WTC11 (cell line): ENCODE measurements around the gene AP5M1.

ENCODE experiments used
- CTCF ChIP-seq: fragments of 200-600 bp; IDR thresholded peaks from 2 replicates; pipeline ENCODE4 v1.8.0; 2022; ENCODE audit warnings: antibody characterized with exemption
- FOXP1 ChIP-seq: sonication (generic); formaldehyde crosslinking; IDR thresholded peaks from 2 replicates; pipeline ENCODE4 v1.8.0; 2022; ENCODE audit warnings: missing genetic modification reagents, mild to moderate bottlenecking, moderate library complexity, borderline replicate concordance
- USF2 ChIP-seq: sonication (generic); formaldehyde crosslinking; IDR thresholded peaks from 2 replicates; pipeline ENCODE4 v1.8.1; 2023; ENCODE audit warnings: mild to moderate bottlenecking, missing genetic modification reagents, moderate library complexity
- ZNF423 ChIP-seq: fragments of 250-450 bp; sonication (Bioruptor Pico); IDR thresholded peaks from 2 replicates; pipeline ENCODE4 v2.1.2; 2022; ENCODE audit warnings: mild to moderate bottlenecking, moderate library complexity

DNA sequence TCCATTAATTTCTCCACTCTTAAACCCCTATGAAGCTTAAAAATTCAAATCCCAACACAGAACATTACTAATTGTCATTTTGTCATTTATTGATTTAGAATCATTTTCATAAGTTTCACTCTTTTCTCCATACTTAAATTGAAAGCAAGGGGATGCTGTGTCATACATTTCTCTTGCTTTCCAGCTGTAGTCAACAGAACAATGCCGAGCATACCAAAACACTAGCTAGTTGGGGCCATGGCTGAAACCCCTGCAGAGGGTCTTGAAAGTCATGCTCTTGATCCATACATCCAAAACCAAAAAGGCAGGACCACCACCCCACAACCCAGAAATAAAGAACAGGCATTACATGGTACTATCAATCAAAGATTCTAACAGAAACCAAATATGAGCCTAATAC is 9.1 kb upstream of the AP5M1 start:
- TF ChIP-seq USF2 (no peak), FOXP1 (no peak), ZNF423 (CRISPR knock-in tag) (no peak), CTCF (no peak)
